HAP-1 (cell line): ENCODE measurements around the gene E2F6.
A peak's percentile ranks its signal among the peaks of the same experiment; 100 is the strongest.

Source experiments
- DNase-seq, 2 experiments: peaks; one replicate each; pipeline ENCODE4 v3.0.0-alpha.2; 2016 to 2020; ENCODE audit warnings: low spot score in 2 of 2
- H3K27me3 ChIP-seq: fragments of 250-450 bp; sonication (Bioruptor Pico); 2 replicates; pipeline ENCODE4 v1.5.1; 2020; ENCODE audit warnings: low read depth, mild to moderate bottlenecking, moderate library complexity
- H3K36me3 ChIP-seq: fragments of 250-450 bp; sonication (Bioruptor Pico); replicated peaks from 2 replicates; pipeline ENCODE4 v1.5.1; 2020; ENCODE audit warnings: mild to moderate bottlenecking
- H3K4me1 ChIP-seq: fragments of 250-450 bp; sonication (Bioruptor Pico); 2 replicates; pipeline ENCODE4 v1.5.1; 2020; ENCODE audit warnings: mild to moderate bottlenecking
- H3K4me3 ChIP-seq: fragments of 250-450 bp; sonication (Bioruptor Pico); 2 replicates; pipeline ENCODE4 v1.5.1; 2020; ENCODE audit warnings: mild to moderate bottlenecking, moderate library complexity
- H3K9me3 ChIP-seq: fragments of 250-450 bp; sonication (Bioruptor Pico); 2 replicates; pipeline ENCODE4 v1.5.1; 2020; ENCODE audit warnings: mild to moderate bottlenecking, moderate library complexity
- in situ Hi-C: fragments of 300-500 bp; cut with MboI; formaldehyde crosslinking; loops from 3 replicates; pipeline ENCODE4 v1.14.3; 2020; ENCODE audit warnings: low sequenced_read_pairs, inconsistent platforms, mixed read lengths

The E2F6 gene

GRCh38 chr2:11502740-11503292 is 36.9 kb upstream of the E2F6 start:
- no peak for DNase-seq
- H3K4me1 ChIP-seq = no peaks in the 10 kb centered on the region

GRCh38 chr2:11500702-11501303 is 34.8 kb upstream of the E2F6 start:
- Histone ChIP-seq H3K9me3 (no peaks in the 10 kb centered on the region), H3K4me1 (no peaks in the 10 kb centered on the region), H3K27me3 (no peaks in the 10 kb centered on the region; the same call in 1 of the 2 replicates), H3K36me3 (no peaks in the 10 kb centered on the region), H3K4me3 (no peak overlapping the region)
- DNase-seq = no peak
- in situ Hi-C loops = no loop called here

More at GRCh38 chr2:11502740-11503292, 36.9 kb upstream of the E2F6 start:
- Histone ChIP-seq H3K9me3 (no peaks in the 10 kb centered on the region), H3K4me3 (no peak overlapping the region), H3K36me3 (no peaks in the 10 kb centered on the region), H3K27me3 (no peaks in the 10 kb centered on the region; the same call in 1 of the 2 replicates)
- in situ Hi-C loops = no loop called here

GRCh38 chr2:11499081-11499743 is 33.3 kb upstream of the E2F6 start:
- in situ Hi-C loops = no loop called here
- Histone ChIP-seq H3K27me3 (no peaks in the 10 kb centered on the region; the same call in 1 of the 2 replicates), H3K4me1 (no peaks in the 10 kb centered on the region), H3K4me3 (no peak overlapping the region), H3K36me3 (no peaks in the 10 kb centered on the region), H3K9me3 (no peaks in the 10 kb centered on the region)
- DNase-seq = no peak

GRCh38 chr2:11498543-11499034 is 32.6 kb upstream of the E2F6 start:
- H3K27me3 ChIP-seq = no peaks in the 10 kb centered on the region; the same call in 1 of the 2 replicates
- H3K36me3 ChIP-seq = no peaks in the 10 kb centered on the region
- H3K9me3 ChIP-seq = no peaks in the 10 kb centered on the region
- no peaks in the 10 kb centered on the region for H3K4me1 ChIP-seq
- no peak overlapping the region for H3K4me3 ChIP-seq
- no peak for DNase-seq
- in situ Hi-C loops = no loop called here

- peak in 1 of 2 experiments; percentile 21 for DNase-seq
- Histone ChIP-seq H3K4me1 (no peaks in the 10 kb centered on the region), H3K36me3 (no peaks in the 10 kb centered on the region), H3K9me3 (no peaks in the 10 kb centered on the region), H3K27me3 (no peaks in the 10 kb centered on the region; the same call in 1 of the 2 replicates), H3K4me3 (no peak overlapping the region)
- in situ Hi-C loops = no loop called here
Measured at GRCh38 chr2:11495844-11496681, 30.1 kb upstream of the E2F6 start.

- Histone ChIP-seq H3K27me3 (no peaks in the 10 kb centered on the region), H3K36me3 (no peaks in the 10 kb centered on the region), H3K4me3 (no peak overlapping the region), H3K4me1 (no peaks in the 10 kb centered on the region), H3K9me3 (peaks cover 5% of the 10 kb centered on the region; the same call in 1 of the 2 replicates)
- no peak for DNase-seq
- in situ Hi-C loops = no loop called here
Measured at GRCh38 chr2:11494310-11494709, 28.3 kb upstream of the E2F6 start.

- H3K4me1 ChIP-seq = no peaks in the 10 kb centered on the region
- no peak overlapping the region for H3K4me3 ChIP-seq
- in situ Hi-C loops = no loop called here
- DNase-seq = no peak
- peaks cover 5% of the 10 kb centered on the region; the same call in 1 of the 2 replicates for H3K9me3 ChIP-seq
- H3K27me3 ChIP-seq = no peaks in the 10 kb centered on the region
- H3K36me3 ChIP-seq = no peaks in the 10 kb centered on the region
Measured at GRCh38 chr2:11493282-11493681, 27.3 kb upstream of the E2F6 start.

- Histone ChIP-seq H3K4me1 (no peaks in the 10 kb centered on the region), H3K36me3 (no peaks in the 10 kb centered on the region), H3K27me3 (no peaks in the 10 kb centered on the region), H3K9me3 (peaks cover 5% of the 10 kb centered on the region; the same call in 1 of the 2 replicates), H3K4me3 (no peak overlapping the region)
- no peak for DNase-seq
- in situ Hi-C loops = no loop called here
Measured at GRCh38 chr2:11492720-11493119, 26.8 kb upstream of the E2F6 start.

- Histone ChIP-seq H3K9me3 (peaks cover 5% of the 10 kb centered on the region; the same call in 1 of the 2 replicates), H3K4me3 (no peak overlapping the region), H3K4me1 (no peaks in the 10 kb centered on the region), H3K36me3 (no peaks in the 10 kb centered on the region), H3K27me3 (no peaks in the 10 kb centered on the region; the same call in 1 of the 2 replicates)
- no peak for DNase-seq
- in situ Hi-C loops = no loop called here
Measured at GRCh38 chr2:11492244-11492643, 26.3 kb upstream of the E2F6 start.

GRCh38 chr2:11491348-11491933 is 25.5 kb upstream of the E2F6 start:
- Histone ChIP-seq H3K36me3 (no peaks in the 10 kb centered on the region), H3K27me3 (no peaks in the 10 kb centered on the region; the same call in 1 of the 2 replicates), H3K4me1 (no peaks in the 10 kb centered on the region), H3K4me3 (no peak overlapping the region), H3K9me3 (peaks cover 5% of the 10 kb centered on the region; the same call in 1 of the 2 replicates)
- in situ Hi-C loops = no loop called here
- DNase-seq = no peak

GRCh38 chr2:11490194-11490593 is 24.2 kb upstream of the E2F6 start:
- Histone ChIP-seq H3K27me3 (peaks cover 2% of the 10 kb centered on the region; the same call in 1 of the 2 replicates), H3K9me3 (peaks cover 5% of the 10 kb centered on the region; the same call in 1 of the 2 replicates), H3K4me3 (no peak overlapping the region), H3K36me3 (no peaks in the 10 kb centered on the region), H3K4me1 (no peaks in the 10 kb centered on the region)
- DNase-seq = no peak
- in situ Hi-C loops = no loop called here

GRCh38 chr2:11488809-11489208 is 22.8 kb upstream of the E2F6 start:
- H3K27me3 ChIP-seq = peaks cover 2% of the 10 kb centered on the region; the same call in 1 of the 2 replicates
- no peak for DNase-seq
- in situ Hi-C loops = no loop called here
- peaks cover 5% of the 10 kb centered on the region; the same call in 1 of the 2 replicates for H3K4me1 ChIP-seq
- H3K4me3 ChIP-seq = no peak overlapping the region
- H3K9me3 ChIP-seq = peaks cover 5% of the 10 kb centered on the region; the same call in 1 of the 2 replicates
- no peaks in the 10 kb centered on the region for H3K36me3 ChIP-seq
